ENCODE data around the gene HOXA3. TPM values are rescaled to one million over a fixed set of nuclear protein-coding genes. Genes with fewer than 3 reads are reported as not detected.
A peak's percentile ranks its signal among the peaks of the same experiment; 100 is the strongest.

HOXA3 gene
- total and polyA plus RNA-seq, 2 of the 13 experiments (the other 11 are each of a cell fraction or from before 2014, with no cell fraction given) = 2.9 to 4.6 TPM

DNA sequence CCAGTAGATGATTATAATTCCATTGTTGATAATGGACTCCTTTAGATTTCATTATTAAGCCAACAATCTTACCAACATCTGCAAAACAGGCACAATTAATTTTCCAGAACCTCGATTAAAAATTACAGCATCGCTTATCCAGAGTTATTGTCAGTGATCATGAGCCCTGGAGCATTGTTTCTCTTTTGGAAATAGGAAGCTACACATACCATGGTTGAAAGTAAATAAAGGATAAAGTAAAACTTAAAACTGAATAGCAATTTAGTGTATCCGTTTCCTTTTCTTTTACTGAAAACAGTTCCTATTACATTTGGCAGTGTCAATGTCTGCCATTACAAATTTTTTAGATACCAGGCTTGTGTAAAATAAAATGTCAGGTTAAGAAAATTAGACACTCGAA, 40.0 kb downstream of the HOXA3 start:
- Histone ChIP-seq H3K4me3 (replicated peaks in 1 of 3; ENCODE audit: insufficient read depth in 1 of 3, low read depth in 2 of 3, low read length in 3 of 3) (no peak overlapping the region), H2AFZ (ENCODE audit: low read length) (no peak overlapping the region), H3K9me3 (ENCODE audit: low read length) (no peaks in the 10 kb centered on the region), H3K27ac (ENCODE audit: extremely low read length, insufficient read depth, low read length) (no peak overlapping the region), H3K4me2 (ENCODE audit: low read depth, low read length) (no peak overlapping the region), H3K4me1 (ENCODE audit: insufficient read depth, low read length) (peaks cover 12% of the 10 kb centered on the region; the same call in 1 of the 2 replicates), H3K9ac (ENCODE audit: insufficient read depth, low read depth, low read length) (no peak overlapping the region), H3K27me3 (ENCODE audit: control insufficient read depth in 1 of 2, insufficient read depth in 2 of 2, low read length in 2 of 2) (no peaks in the 10 kb centered on the region), H4K20me1 (ENCODE audit: insufficient read depth, low read length) (peaks cover 5% of the 10 kb centered on the region; the same call in 1 of the 2 replicates), H3K79me2 (ENCODE audit: insufficient read depth, low read length) (peaks cover 12% of the 10 kb centered on the region), H3K36me3 (replicated peaks in 1 of 2; ENCODE audit: control insufficient read depth in 1 of 2, insufficient read depth in 2 of 2, low read length in 2 of 2) (peaks cover 2 to 12% of the 10 kb centered on the region in 2 experiments; a peak in 3 of 5 replicates)
- BruUV-seq (replicated peaks) = no TSS peak
- ChIA-PET POLR2A (no interaction called here), CTCF (ENCODE audit: low intra/inter-chr PET ratio, low total read pairs) (no interaction called here)
- TF ChIP-seq HIVEP1 (CRISPR knock-in tag; IDR thresholded peaks at IDR 0.05) = no peak
- no peak for TF ChIP-seq HMG20B (CRISPR knock-in tag; conservative IDR thresholded peaks at IDR 0.05)
- no peak for TF ChIP-seq SP5 (CRISPR knock-in tag; IDR thresholded peaks at IDR 0.05; ENCODE audit: borderline replicate concordance, low read depth)
- intact Hi-C loops (cut with micrococcal nuclease; ENCODE audit: unreplicated experiment) = no loop called here
- FAIRE-seq (no peak), ATAC-seq (no peak), DNase-seq (ENCODE audit: low spot score) (no peak)
- 93% methylated on average over 4 of the region's 4 CpGs for WGBS (ENCODE audit: low lambda C conversion rate)
- in situ Hi-C loops (cut with HindIII; ENCODE audit: extremely low pct_ligation_motif_present, low pct_unique_long_range_greater_than_20kb) = no loop called here

DNA sequence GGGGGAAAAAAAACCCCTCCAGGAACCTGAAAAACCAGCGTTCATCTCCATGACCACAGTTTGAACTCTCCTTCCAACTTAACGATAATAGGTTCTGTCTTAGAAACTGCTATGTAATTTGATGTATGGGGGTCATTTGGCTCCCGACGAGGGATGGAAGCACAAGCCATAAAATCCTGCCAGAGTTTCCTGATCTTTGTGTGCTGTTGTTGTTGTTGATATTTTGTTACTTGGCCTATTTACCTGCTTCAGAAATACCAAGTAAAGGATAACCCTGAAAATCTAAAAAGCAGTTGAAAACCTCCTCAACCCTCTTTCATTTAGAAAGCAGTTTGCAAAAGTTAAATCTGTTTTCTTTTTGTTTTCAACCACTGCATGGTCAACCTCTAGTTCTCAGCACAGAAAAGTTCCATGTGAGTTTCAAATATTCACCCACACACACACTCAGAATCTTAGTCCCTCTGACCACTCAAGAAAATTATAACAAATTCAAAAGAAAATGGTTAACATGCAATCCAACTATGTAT, 40.6 kb downstream of the HOXA3 start:
- no peak overlapping the region for H3K27ac ChIP-seq (ENCODE audit: extremely low read length, insufficient read depth, low read length)
- BruUV-seq (replicated peaks) = TSS peak; percentile 16
- no peak overlapping the region for H3K4me2 ChIP-seq (ENCODE audit: low read depth, low read length)
- ATAC-seq (no peak), DNase-seq (ENCODE audit: low spot score) (no peak), FAIRE-seq (no peak)
- H3K9ac ChIP-seq (ENCODE audit: insufficient read depth, low read depth, low read length) = no peak overlapping the region
- no peaks in the 10 kb centered on the region for H3K27me3 ChIP-seq (ENCODE audit: control insufficient read depth in 1 of 2, insufficient read depth in 2 of 2, low read length in 2 of 2)
- ChIA-PET POLR2A (interaction anchor here (3.8 kb wide), 1 partner anchor 9 kb away, joined by 55 read pairs; no protein-coding TSS in a partner anchor), CTCF (ENCODE audit: low intra/inter-chr PET ratio, low total read pairs) (no interaction called here)
- intact Hi-C loops (cut with micrococcal nuclease; ENCODE audit: unreplicated experiment) = no loop called here
- peaks cover 12% of the 10 kb centered on the region for H3K79me2 ChIP-seq (ENCODE audit: insufficient read depth, low read length)
- H4K20me1 ChIP-seq (ENCODE audit: insufficient read depth, low read length) = peaks cover 5% of the 10 kb centered on the region; the same call in 1 of the 2 replicates
- H3K4me3 ChIP-seq (replicated peaks in 1 of 3; ENCODE audit: insufficient read depth in 1 of 3, low read depth in 2 of 3, low read length in 3 of 3) = no peak overlapping the region
- H2AFZ ChIP-seq (ENCODE audit: low read length) = no peak overlapping the region
- TF ChIP-seq, protein P1, sequence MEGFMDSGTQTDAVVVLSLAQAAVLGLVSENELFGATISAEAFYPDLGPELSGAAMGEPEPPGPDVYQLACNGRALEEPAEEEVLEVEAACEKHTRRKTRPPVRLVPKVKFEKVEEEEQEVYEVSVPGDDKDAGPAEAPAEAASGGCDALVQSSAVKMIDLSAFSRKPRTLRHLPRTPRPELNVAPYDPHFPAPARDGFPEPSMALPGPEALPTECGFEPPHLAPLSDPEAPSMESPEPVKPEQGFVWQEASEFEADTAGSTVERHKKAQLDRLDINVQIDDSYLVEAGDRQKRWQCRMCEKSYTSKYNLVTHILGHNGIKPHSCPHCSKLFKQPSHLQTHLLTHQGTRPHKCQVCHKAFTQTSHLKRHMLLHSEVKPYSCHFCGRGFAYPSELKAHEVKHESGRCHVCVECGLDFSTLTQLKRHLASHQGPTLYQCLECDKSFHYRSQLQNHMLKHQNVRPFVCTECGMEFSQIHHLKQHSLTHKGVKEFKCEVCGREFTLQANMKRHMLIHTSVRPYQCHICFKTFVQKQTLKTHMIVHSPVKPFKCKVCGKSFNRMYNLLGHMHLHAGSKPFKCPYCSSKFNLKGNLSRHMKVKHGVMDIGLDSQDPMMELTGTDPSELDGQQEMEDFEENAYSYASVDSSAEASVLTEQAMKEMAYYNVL (CRISPR knock-in tag; IDR thresholded peaks at IDR 0.05; ENCODE audit: borderline replicate concordance) = no peak
- TF ChIP-seq EED (CRISPR knock-in tag; IDR thresholded peaks at IDR 0.05) (no peak), FOXO1 (CRISPR knock-in tag; IDR thresholded peaks at IDR 0.05) (no peak), ZNF891 (CRISPR knock-in tag; IDR thresholded peaks at IDR 0.05) (no peak), ZNF451 (CRISPR knock-in tag; IDR thresholded peaks at IDR 0.05) (no peak)
- H3K9me3 ChIP-seq (ENCODE audit: low read length) = no peaks in the 10 kb centered on the region
- in situ Hi-C loops (cut with HindIII; ENCODE audit: extremely low pct_ligation_motif_present, low pct_unique_long_range_greater_than_20kb) = no loop called here
- H3K4me1 ChIP-seq (ENCODE audit: insufficient read depth, low read length) = peaks cover 12% of the 10 kb centered on the region; the same call in 1 of the 2 replicates
- H3K36me3 ChIP-seq (replicated peaks in 1 of 2; ENCODE audit: control insufficient read depth in 1 of 2, insufficient read depth in 2 of 2, low read length in 2 of 2) = peaks cover 2 to 12% of the 10 kb centered on the region in 2 experiments; a peak in 2 of 5 replicates
- 95% methylated on average over 4 of the region's 4 CpGs for WGBS (ENCODE audit: low lambda C conversion rate)

All from HepG2 (cell line).